Activated CD4-positive, alpha-beta T cell treated with anti-CD3 and anti-CD28 coated beads for 4 hours (primary cell): Measurements from ENCODE around the gene PPP4R4.
"Not testable (repeated sequence)": the region's sequence is repeated elsewhere in the genome, so short reads cannot be mapped to it uniquely, and the experiment has no call there.

ENCODE experiments used
- DNase-seq, 2 donors: peaks; one replicate each; pipeline ENCODE4 v3.0.0-alpha.2; 2020

The PPP4R4 gene

GRCh38 chr14:94282991-94283723 lies 109.0 kb downstream of the PPP4R4 start:
- DNase-seq, result no peak

DNA sequence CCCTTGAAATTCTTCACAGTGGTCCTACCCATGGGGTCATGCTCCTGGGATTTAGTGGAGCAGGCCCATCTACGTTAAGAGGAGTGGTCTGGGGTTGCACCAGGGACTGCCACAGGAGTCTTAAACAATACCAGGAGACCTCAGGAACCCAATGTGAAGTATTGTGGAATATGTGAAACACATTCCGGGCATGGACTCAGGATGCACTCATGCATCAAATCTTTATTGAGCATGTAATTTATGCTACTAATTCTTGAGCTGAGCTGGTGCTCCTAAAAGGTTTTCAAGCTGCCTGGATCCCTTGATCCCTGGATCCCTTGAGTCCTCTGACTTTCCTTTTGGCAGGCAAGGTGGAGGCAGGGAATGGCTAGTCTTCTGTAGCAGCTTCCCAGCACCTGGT lies 110.1 kb downstream of the PPP4R4 start:
- no peak for DNase-seq

DNA sequence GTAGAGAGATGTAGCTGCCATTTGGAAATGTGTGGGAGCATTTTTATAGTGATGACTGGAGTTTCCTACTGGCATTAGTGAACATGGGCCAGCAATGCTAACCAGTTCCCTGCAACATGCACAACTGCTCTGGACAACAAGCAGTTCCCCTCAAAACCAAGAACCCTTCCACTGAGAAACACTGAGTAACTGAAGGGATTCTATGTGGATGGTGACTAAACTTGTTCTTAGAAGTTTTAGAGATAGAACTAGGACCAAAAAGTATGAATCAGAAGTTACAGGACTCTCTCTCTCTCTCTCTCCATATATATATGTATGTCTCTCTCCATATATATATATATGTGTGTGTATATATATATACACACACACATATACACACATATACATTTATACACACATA lies 111.0 kb downstream of the PPP4R4 start:
- DNase-seq, result no peak

- DNase-seq, result no peak
These were observed 114.7 kb downstream of the PPP4R4 start for GRCh38 chr14:94288610-94289465.

GRCh38 chr14:94290197-94290596 lies 116.1 kb downstream of the PPP4R4 start:
- DNase-seq, result no peak

- no peak for DNase-seq
These were observed 117.2 kb downstream of the PPP4R4 start for GRCh38 chr14:94291159-94291905.

- no peak for DNase-seq
These were observed 117.9 kb downstream of the PPP4R4 start for GRCh38 chr14:94291906-94292525.

- DNase-seq, result no peak
These were observed 118.4 kb downstream of the PPP4R4 start for GRCh38 chr14:94292526-94292871.

DNA sequence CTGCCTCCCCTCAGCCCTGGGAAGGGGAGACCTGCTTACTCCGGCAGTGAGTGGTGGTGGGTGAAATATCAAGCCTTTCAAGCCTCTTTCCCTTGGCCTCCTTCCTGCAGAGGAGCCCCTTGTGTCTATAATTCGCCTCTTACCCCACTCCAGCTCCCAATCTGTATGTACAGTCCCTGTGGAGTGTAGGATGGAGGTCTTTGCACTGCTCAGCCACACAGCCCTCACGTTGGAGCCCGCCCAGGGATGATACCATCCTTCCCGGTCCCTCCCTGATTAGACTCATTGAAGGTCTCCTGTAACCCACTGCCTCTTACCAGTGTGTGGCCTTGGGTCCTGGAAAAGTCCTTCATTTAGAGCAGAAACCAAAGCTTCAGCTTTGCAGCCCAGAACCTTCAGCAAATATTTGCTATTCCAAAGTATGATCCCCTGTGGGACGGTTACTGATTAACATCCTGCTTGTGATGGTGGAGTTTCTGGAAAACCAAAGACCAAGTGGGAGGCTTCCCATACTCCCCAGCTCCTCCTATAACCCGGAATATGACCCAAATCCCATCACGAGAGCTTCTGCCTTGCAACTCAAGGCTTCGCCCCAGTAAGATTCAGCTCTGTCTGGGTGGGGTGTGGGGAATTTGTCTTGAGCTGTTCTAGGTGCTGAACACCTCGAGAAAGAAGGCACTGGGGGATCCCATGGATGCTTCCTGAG lies 118.9 kb downstream of the PPP4R4 start, which contains the start of gene SERPINA10:
TSS of gene SERPINA10 (minus strand) at position 397 of the 706 bp plus-strand sequence. CDS start 2,675 bp downstream, outside the sequence.
- DNase-seq, result no peak

- DNase-seq, result no peak
These were observed 119.4 kb downstream of the PPP4R4 start for GRCh38 chr14:94293578-94293924.

- no peak for DNase-seq
These were observed 121.4 kb downstream of the PPP4R4 start for GRCh38 chr14:94295360-94296180.

GRCh38 chr14:94296181-94296545 lies 122.0 kb downstream of the PPP4R4 start:
- DNase-seq, result not testable (repeated sequence)

- no peak for DNase-seq
These were observed 124.0 kb downstream of the PPP4R4 start for GRCh38 chr14:94298130-94298529.

GRCh38 chr14:94303111-94303510 lies 129.0 kb downstream of the PPP4R4 start:
- DNase-seq, result no peak

GRCh38 chr14:94304243-94304642 lies 130.1 kb downstream of the PPP4R4 start:
- no peak for DNase-seq

DNA sequence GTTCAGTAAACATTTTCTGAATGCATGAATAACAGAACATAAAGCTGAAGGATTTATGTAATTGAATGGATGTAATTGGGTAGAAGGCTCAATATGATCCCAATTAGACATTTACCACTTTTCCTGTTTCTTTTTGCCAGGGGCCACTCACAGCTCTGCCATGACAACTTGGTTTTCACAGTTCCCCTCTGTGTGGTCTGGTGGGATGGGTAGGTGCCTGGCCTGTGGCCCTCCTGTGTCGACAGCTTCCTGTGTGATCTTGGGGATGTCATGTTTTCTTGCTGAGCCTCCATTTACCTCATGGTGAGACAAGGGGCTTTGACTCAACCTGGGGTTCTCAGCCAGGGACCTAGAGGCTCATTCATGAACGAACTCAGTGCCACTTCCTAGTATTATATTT lies 131.5 kb downstream of the PPP4R4 start:
- no peak for DNase-seq

DNA sequence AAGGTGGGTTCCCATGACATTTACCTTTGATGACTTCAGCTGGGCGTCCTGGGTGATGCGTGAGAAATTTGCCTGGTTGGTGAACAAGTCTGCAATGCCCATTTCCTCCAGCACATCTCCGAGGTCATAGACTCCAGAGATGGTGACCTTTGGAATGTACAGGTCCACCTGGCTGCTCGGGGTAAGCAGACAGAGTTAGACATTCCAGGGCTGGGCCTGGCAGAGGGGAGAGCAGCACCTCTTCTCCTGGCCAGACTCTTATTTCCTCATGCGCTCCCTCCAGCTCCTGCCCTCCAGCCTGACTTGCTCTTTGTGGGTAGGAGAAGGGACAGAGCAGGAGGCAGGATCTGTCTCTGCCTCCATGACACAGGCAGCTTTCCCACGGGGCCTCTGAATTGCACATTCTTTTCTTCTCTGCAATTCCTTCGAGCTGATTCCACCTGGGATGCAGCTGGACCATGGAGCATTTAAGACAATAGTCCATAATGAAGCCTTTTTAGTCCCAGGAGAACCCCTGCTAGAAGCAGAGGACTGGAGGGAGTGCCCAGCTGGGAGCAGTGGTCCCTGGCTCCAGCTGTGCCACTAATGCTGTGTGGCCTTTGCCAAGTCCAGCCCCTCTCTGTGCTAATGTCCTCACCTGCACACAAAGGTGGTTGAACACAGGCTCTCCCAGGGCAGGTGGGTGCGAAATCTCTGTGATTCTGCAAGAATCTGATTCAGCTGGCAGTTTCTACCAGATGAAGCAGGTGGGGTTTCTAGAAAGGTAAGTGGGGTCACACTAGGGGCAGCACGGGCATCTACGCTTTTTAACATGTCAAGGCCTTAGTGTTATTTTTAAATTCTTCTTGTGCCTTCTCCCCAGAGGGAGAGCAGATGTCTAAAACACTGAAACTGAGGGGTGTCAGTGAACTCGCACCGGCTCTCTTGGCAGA lies 132.2 kb downstream of the PPP4R4 start:
- DNase-seq, result no peak

DNA sequence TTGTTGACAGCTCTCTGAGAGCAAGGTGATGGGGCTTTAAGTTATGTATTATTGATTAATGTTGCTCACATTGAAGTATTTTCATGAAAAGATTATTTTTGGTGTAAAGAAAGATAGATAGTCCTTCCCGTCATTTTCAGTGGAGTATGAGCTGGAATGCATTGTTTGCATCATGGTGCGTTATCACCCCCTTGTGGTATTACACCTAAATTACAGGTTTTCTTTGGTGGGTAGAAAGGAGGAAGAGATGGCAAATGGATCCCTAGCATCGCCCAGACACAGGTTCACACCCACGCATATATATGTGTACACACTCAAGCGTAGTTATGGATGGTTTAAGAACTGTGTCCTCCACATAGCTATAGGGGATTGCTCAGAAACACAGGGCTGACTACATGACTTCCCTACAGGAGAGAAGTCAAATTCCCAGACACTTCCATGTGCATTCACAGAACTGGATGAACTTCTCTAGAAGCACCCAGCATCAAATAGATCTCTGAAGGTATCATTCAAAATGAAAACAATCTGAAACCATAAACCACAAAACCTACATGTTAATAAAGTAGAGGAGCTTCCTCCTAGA lies 133.4 kb downstream of the PPP4R4 start:
- no peak for DNase-seq

DNA sequence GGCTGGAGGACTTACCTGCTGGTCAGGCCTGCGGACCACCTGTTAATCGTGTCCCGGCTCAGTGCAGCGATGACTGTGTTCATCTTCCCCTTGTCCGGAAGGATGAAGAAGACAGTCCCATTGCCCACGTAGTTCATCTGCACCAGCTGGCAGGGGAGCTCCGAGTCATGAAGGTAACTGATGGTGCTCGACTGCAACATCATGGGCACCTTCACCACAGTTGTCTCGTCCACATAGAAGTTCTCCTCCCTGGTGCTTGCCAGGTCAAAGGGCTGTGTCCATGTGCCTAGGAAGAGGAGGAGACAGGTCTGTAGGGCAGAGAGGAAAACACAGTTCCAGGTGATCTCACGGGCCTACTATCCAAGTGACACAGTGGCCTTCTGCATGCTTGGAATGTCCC lies 135.6 kb downstream of the PPP4R4 start:
- no peak for DNase-seq

DNA sequence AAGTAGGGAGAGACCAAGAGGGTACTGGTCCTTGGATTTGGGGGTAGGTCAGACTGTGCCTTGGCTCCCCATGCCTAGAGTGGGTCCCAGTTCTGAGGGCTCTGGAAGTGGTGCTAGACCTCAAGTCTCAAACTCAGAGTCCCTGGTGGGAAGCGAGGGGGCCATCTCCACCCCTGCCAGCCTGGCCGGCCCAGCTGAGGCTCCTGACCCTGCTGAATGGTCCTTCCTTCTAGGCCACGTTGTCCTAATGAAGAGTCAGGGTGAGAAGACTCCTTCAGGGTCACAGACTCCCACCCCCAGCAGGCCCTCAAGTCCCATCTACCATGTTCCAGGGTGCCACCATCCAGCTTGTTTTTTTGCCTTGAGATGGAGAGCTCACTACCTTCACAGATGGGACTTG lies 136.1 kb downstream of the PPP4R4 start:
- no peak for DNase-seq
